GM19438 (cell line): Measurements from ENCODE around the gene TMTC2.

ENCODE experiments used
- ATAC-seq: cut with Tn5 transposase; IDR thresholded peaks from one replicate; pipeline ENCODE4 v1.9.1; 2021; ENCODE audit warnings: low read depth; ENCODE audit not compliant: unreplicated experiment

TMTC2 gene

GRCh38 chr12:82931349-82932116 lies 244.8 kb downstream of the TMTC2 start:
- no peak for ATAC-seq

- no peak for ATAC-seq
Observed at GRCh38 chr12:82937151-82937550, 250.4 kb downstream of the TMTC2 start.

GRCh38 chr12:82942521-82942920 lies 255.8 kb downstream of the TMTC2 start:
- no peak for ATAC-seq

- ATAC-seq, result no peak
Observed at GRCh38 chr12:82942991-82943401, 256.3 kb downstream of the TMTC2 start.

GRCh38 chr12:82948491-82948890 lies 261.8 kb downstream of the TMTC2 start:
- ATAC-seq, result no peak

- no peak for ATAC-seq
Observed at GRCh38 chr12:82950356-82950755, 263.6 kb downstream of the TMTC2 start.

GRCh38 chr12:82952946-82953345 lies 266.2 kb downstream of the TMTC2 start:
- no peak for ATAC-seq

GRCh38 chr12:82953397-82953796 lies 266.7 kb downstream of the TMTC2 start:
- no peak for ATAC-seq

GRCh38 chr12:82954064-82954463 lies 267.4 kb downstream of the TMTC2 start:
- no peak for ATAC-seq

GRCh38 chr12:82954572-82954971 lies 267.9 kb downstream of the TMTC2 start:
- ATAC-seq, result no peak

GRCh38 chr12:82955043-82955442 lies 268.3 kb downstream of the TMTC2 start:
- no peak for ATAC-seq

- ATAC-seq, result no peak
Observed at GRCh38 chr12:82958966-82959365, 272.3 kb downstream of the TMTC2 start.

GRCh38 chr12:82959821-82960220 lies 273.1 kb downstream of the TMTC2 start:
- ATAC-seq, result no peak

- no peak for ATAC-seq
Observed at GRCh38 chr12:82961835-82962234, 275.1 kb downstream of the TMTC2 start.

GRCh38 chr12:82963956-82964355 lies 277.2 kb downstream of the TMTC2 start:
- ATAC-seq, result no peak

- no peak for ATAC-seq
Observed at GRCh38 chr12:82964446-82964845, 277.7 kb downstream of the TMTC2 start.

GRCh38 chr12:82966001-82966559 lies 279.4 kb downstream of the TMTC2 start:
- no peak for ATAC-seq

GRCh38 chr12:82968631-82969367 lies 282.1 kb downstream of the TMTC2 start:
- ATAC-seq, result no peak

GRCh38 chr12:82970614-82971013 lies 283.9 kb downstream of the TMTC2 start:
- ATAC-seq, result no peak

- ATAC-seq, result no peak
Observed at GRCh38 chr12:82971584-82971983, 284.9 kb downstream of the TMTC2 start.

- ATAC-seq, result no peak
Observed at GRCh38 chr12:82972624-82973023, 285.9 kb downstream of the TMTC2 start.

GRCh38 chr12:82973592-82973991 lies 286.9 kb downstream of the TMTC2 start:
- ATAC-seq, result no peak
